Mesenchymal stem cell (in vitro differentiated cells and primary cell): ENCODE data around the gene LRRC3C.
A peak's percentile ranks its signal among the peaks of the same experiment; 100 is the strongest.

Experiments used
- DNase-seq: peaks from one replicate; pipeline ENCODE4 v3.0.0-alpha.2; 2013
- H2AFZ ChIP-seq: one replicate; pipeline ENCODE4 v1.6.1; 2013; ENCODE audit warnings: low read depth, mild to moderate bottlenecking, control low read depth, inconsistent platforms, low read length, moderate library complexity
- H2AK5ac ChIP-seq: 2 replicates; pipeline ENCODE4 v1.6.1; 2013; ENCODE audit warnings: low read length, moderate library complexity, mild to moderate bottlenecking, inconsistent platforms; ENCODE audit not compliant: severe bottlenecking
- H2BK120ac ChIP-seq: one replicate; pipeline ENCODE4 v1.6.1; 2013; ENCODE audit warnings: low read depth, mild to moderate bottlenecking, inconsistent platforms, low read length, moderate library complexity
- H2BK12ac ChIP-seq, 2 experiments: one replicate each; pipeline ENCODE4 v1.6.1; 2013; ENCODE audit warnings: inconsistent platforms in 2 of 2, low read length in 2 of 2, mild to moderate bottlenecking in 2 of 2, moderate library complexity in 2 of 2, control low read depth in 1 of 2
- H2BK15ac ChIP-seq: one replicate; pipeline ENCODE4 v1.6.1; 2013; ENCODE audit warnings: mild to moderate bottlenecking, low read depth, inconsistent platforms; ENCODE audit not compliant: poor library complexity, severe bottlenecking
- H2BK5ac ChIP-seq: 2 replicates; pipeline ENCODE4 v1.6.1; 2013; ENCODE audit warnings: low read depth, mild to moderate bottlenecking, low read length, control low read depth, inconsistent platforms; ENCODE audit not compliant: poor library complexity, severe bottlenecking
- H3K14ac ChIP-seq, 2 experiments: one replicate each; pipeline ENCODE4 v1.6.1; 2013; ENCODE audit warnings: inconsistent platforms in 2 of 2, low read length in 2 of 2, control low read depth in 1 of 2, mild to moderate bottlenecking in 1 of 2, moderate library complexity in 1 of 2
- H3K18ac ChIP-seq, 2 experiments: one replicate each; pipeline ENCODE4 v1.6.1; 2013; ENCODE audit warnings: inconsistent platforms in 2 of 2, low read length in 2 of 2, control low read depth in 1 of 2, low read depth in 1 of 2, mild to moderate bottlenecking in 1 of 2
- H3K23ac ChIP-seq, 2 experiments: one replicate each; pipeline ENCODE4 v1.6.1; 2013; ENCODE audit warnings: inconsistent platforms in 2 of 2, low read length in 2 of 2, mild to moderate bottlenecking in 2 of 2, moderate library complexity in 2 of 2, control low read depth in 1 of 2
- H3K27ac ChIP-seq: 2 replicates; pipeline ENCODE4 v1.5.1; 2013; ENCODE audit warnings: mild to moderate bottlenecking, moderate library complexity, low read length, control low read depth, inconsistent platforms; ENCODE audit not compliant: poor library complexity, severe bottlenecking
- H3K27me3 ChIP-seq, 2 experiments: 2 replicates each; pipeline versions ENCODE4 v1.6.1 to v1.7.0; 2013; ENCODE audit warnings: low read length in 2 of 2, mild to moderate bottlenecking in 2 of 2, moderate library complexity in 2 of 2, control low read depth in 1 of 2, inconsistent platforms in 1 of 2; ENCODE audit not compliant: control insufficient read depth in 1 of 2, insufficient read depth in 1 of 2
- H3K36me3 ChIP-seq, 2 experiments: 2 replicates each; pipeline versions ENCODE4 v1.6.1 to v1.7.0; 2013; ENCODE audit warnings: low read length in 2 of 2, control low read depth in 1 of 2, inconsistent platforms in 1 of 2, low read depth in 1 of 2, mild to moderate bottlenecking in 1 of 2; ENCODE audit not compliant: insufficient read depth in 2 of 2, control insufficient read depth in 1 of 2
- H3K4ac ChIP-seq, 2 experiments: one replicate each; pipeline ENCODE4 v1.6.1; 2013; ENCODE audit warnings: inconsistent platforms in 2 of 2, low read length in 2 of 2, mild to moderate bottlenecking in 2 of 2, moderate library complexity in 2 of 2, control low read depth in 1 of 2, low read depth in 1 of 2
- H3K4me1 ChIP-seq: 2 replicates; pipeline ENCODE4 v1.6.1; 2013; ENCODE audit warnings: low read depth, low read length, control low read depth; ENCODE audit not compliant: control insufficient read depth, insufficient read depth
- H3K4me2 ChIP-seq: 2 replicates; pipeline ENCODE4 v1.6.1; 2013; ENCODE audit warnings: low read length, mild to moderate bottlenecking, inconsistent platforms; ENCODE audit not compliant: poor library complexity, severe bottlenecking
- H3K4me3 ChIP-seq, 2 experiments: 2 replicates each; pipeline versions ENCODE4 v1.5.1 to v1.7.0; 2013; ENCODE audit warnings: low read length in 2 of 2, mild to moderate bottlenecking in 2 of 2, control low read depth in 1 of 2, low read depth in 1 of 2; ENCODE audit not compliant: insufficient read depth in 1 of 2
- H3K79me1 ChIP-seq: replicated peaks from 2 replicates; pipeline ENCODE4 v1.6.1; 2013; ENCODE audit warnings: mild to moderate bottlenecking, control low read depth, low read length, inconsistent platforms; ENCODE audit not compliant: poor library complexity, severe bottlenecking
- H3K9ac ChIP-seq: 2 replicates; pipeline ENCODE4 v1.7.0; 2013; ENCODE audit warnings: mild to moderate bottlenecking, low read length, moderate library complexity
- H3K9me3 ChIP-seq: 2 replicates; pipeline ENCODE4 v1.7.0; 2013; ENCODE audit warnings: mild to moderate bottlenecking, low read length; ENCODE audit not compliant: control insufficient read depth
- H4K8ac ChIP-seq: one replicate; pipeline ENCODE4 v1.6.1; 2013; ENCODE audit warnings: inconsistent platforms, mild to moderate bottlenecking, low read length, moderate library complexity
- H4K91ac ChIP-seq: one replicate; pipeline ENCODE4 v1.6.1; 2013; ENCODE audit warnings: mild to moderate bottlenecking, low read length, inconsistent platforms
- WGBS: methylation state at CpG from one replicate; pipeline ENCODE4 v1.1.7; 2013; ENCODE audit warnings: mixed read lengths; 5-methylcytosine and 5-hydroxymethylcytosine counted together

LRRC3C gene

GRCh38 chr17:39969375-39969774 lies 41.8 kb downstream of the LRRC3C start:
- Histone ChIP-seq H3K27me3 (peaks cover 6 to 64% of the 10 kb centered on the region in 2 experiments), H3K27ac (no peak overlapping the region), H2BK12ac (no peak overlapping the region), H3K9me3 (no peaks in the 10 kb centered on the region), H3K36me3 (no peaks in the 10 kb centered on the region), H2AFZ (no peak overlapping the region), H3K79me1 (no peaks in the 10 kb centered on the region), H3K23ac (no peak overlapping the region), H3K4me1 (no peaks in the 10 kb centered on the region), H4K91ac (no peak overlapping the region), H3K14ac (no peak overlapping the region), H4K8ac (no peak overlapping the region), H3K4me2 (no peak overlapping the region), H2AK5ac (no peak overlapping the region), H2BK120ac (no peak overlapping the region), H3K4ac (no peak overlapping the region), H2BK5ac (no peak overlapping the region), H3K9ac (no peak overlapping the region), H3K4me3 (no peak overlapping the region), H2BK15ac (no peak overlapping the region), H3K18ac (no peak overlapping the region)
- 88% methylated on average over 6 of the region's 6 CpGs for WGBS
- DNase-seq: no peak

- 73% methylated on average over 6 of the region's 7 CpGs for whole genome bisulfite sequencing
Observed at GRCh38 chr17:39970157-39970692, 42.7 kb downstream of the LRRC3C start.

GRCh38 chr17:39971076-39971603 lies 43.6 kb downstream of the LRRC3C start:
- Histone ChIP-seq H2AK5ac (no peak overlapping the region), H3K4me3 (no peak overlapping the region), H3K79me1 (no peaks in the 10 kb centered on the region), H3K27me3 (peaks cover 4 to 55% of the 10 kb centered on the region in 2 experiments), H2BK15ac (no peak overlapping the region), H2BK120ac (no peak overlapping the region), H3K27ac (no peak overlapping the region), H3K23ac (no peak overlapping the region), H3K14ac (no peak overlapping the region), H3K9ac (no peak overlapping the region), H4K8ac (no peak overlapping the region), H3K18ac (no peak overlapping the region), H3K36me3 (no peaks in the 10 kb centered on the region), H4K91ac (no peak overlapping the region), H3K4me2 (no peak overlapping the region), H3K4me1 (no peaks in the 10 kb centered on the region), H2AFZ (no peak overlapping the region), H3K4ac (no peak overlapping the region), H2BK12ac (no peak overlapping the region), H2BK5ac (no peak overlapping the region), H3K9me3 (no peaks in the 10 kb centered on the region)
- 85% methylated on average over 4 of the region's 4 CpGs for WGBS
- DNase-seq: no peak

More at GRCh38 chr17:39970157-39970692, 42.7 kb downstream of the LRRC3C start:
- no peak overlapping the region for H3K18ac ChIP-seq
- no peak for DNase-seq
- H3K14ac ChIP-seq: no peak overlapping the region
- no peak overlapping the region for H3K4ac ChIP-seq
- peaks cover 4 to 63% of the 10 kb centered on the region in 2 experiments for H3K27me3 ChIP-seq
- no peak overlapping the region for H4K91ac ChIP-seq
- no peak overlapping the region for H3K4me3 ChIP-seq
- no peak overlapping the region for H2BK5ac ChIP-seq
- H3K79me1 ChIP-seq: no peaks in the 10 kb centered on the region
- no peak overlapping the region for H3K9ac ChIP-seq
- no peaks in the 10 kb centered on the region for H3K9me3 ChIP-seq
- no peak overlapping the region for H2BK15ac ChIP-seq
- H2AK5ac ChIP-seq: no peak overlapping the region
- H3K4me2 ChIP-seq: no peak overlapping the region
- H3K4me1 ChIP-seq: no peaks in the 10 kb centered on the region
- H4K8ac ChIP-seq: no peak overlapping the region
- no peak overlapping the region for H2AFZ ChIP-seq
- H3K23ac ChIP-seq: no peak overlapping the region
- H3K36me3 ChIP-seq: no peaks in the 10 kb centered on the region
- H2BK12ac ChIP-seq: no peak overlapping the region
- H3K27ac ChIP-seq: no peak overlapping the region
- no peak overlapping the region for H2BK120ac ChIP-seq

GRCh38 chr17:39972271-39972670 lies 44.7 kb downstream of the LRRC3C start:
- H3K4me3 ChIP-seq: no peak overlapping the region
- peak overlapping the region; percentile 66 for H3K9ac ChIP-seq
- no peaks in the 10 kb centered on the region for H3K36me3 ChIP-seq
- no peak overlapping the region for H2BK5ac ChIP-seq
- no peak overlapping the region for H3K4ac ChIP-seq
- H3K4me2 ChIP-seq: no peak overlapping the region
- H2BK120ac ChIP-seq: no peak overlapping the region
- no peaks in the 10 kb centered on the region for H3K4me1 ChIP-seq
- no peak overlapping the region for H3K14ac ChIP-seq
- no peaks in the 10 kb centered on the region for H3K79me1 ChIP-seq
- no peak overlapping the region for H4K91ac ChIP-seq
- no peak for DNase-seq
- no peak overlapping the region for H3K27ac ChIP-seq
- H2BK12ac ChIP-seq: no peak overlapping the region
- no peak overlapping the region for H3K23ac ChIP-seq
- no peak overlapping the region for H3K18ac ChIP-seq
- 66% methylated on average over 3 of the region's 3 CpGs for WGBS
- no peak overlapping the region for H2AK5ac ChIP-seq
- H4K8ac ChIP-seq: no peak overlapping the region
- peaks cover 4 to 44% of the 10 kb centered on the region in 2 experiments for H3K27me3 ChIP-seq
- H3K9me3 ChIP-seq: no peaks in the 10 kb centered on the region
- H2BK15ac ChIP-seq: no peak overlapping the region
- H2AFZ ChIP-seq: no peak overlapping the region
